ENCODE measurements around the gene HOXB1.

Gene HOXB1

DNA sequence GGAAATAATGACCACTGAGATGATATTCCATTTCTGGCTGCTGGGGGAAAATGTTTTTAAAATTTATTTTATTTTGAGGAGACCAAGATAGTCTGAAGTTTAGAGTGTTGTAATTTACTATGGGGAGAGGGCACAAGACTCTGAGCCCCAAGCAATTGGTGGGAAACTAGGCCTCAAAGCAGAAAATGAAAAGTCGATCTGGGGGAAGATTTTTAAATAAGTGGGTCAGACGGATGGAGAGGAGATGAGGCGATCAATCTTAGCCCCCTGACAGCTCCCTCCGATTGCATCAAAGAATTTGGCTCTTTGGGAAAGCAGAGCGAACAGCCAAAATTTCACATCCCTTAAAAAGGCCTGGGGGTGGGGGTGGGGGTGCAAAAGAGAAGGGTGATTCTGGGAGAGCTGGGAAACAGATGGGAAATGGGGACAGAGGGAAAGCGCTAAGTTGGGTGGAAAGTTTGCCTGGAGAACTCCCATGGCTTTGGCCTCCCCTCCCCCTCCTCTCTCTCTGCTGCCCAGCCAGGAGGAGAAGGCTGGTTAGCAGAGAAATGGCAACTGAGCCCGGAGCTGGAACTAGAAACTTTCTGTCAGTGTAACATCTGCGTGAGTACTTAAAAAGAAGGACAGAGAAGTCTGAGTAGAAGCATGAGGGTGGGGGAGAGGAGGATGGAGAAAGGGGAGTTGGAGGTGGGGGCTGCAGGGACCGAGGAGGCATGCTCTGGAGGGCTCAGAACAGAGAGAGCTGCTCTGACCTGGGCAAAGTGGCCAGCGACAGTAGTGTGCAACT lies 15.5 kb upstream of the HOXB1 start:
- ChIA-PET POLR2A (ENCODE audit: low non-redundant PET) (no interaction called here), CTCF (interaction anchor here (1.0 kb wide), 1 partner anchor 197 kb away, joined by 3 read pairs; no protein-coding TSS in a partner anchor)
- TF ChIP-seq, protein P1, sequence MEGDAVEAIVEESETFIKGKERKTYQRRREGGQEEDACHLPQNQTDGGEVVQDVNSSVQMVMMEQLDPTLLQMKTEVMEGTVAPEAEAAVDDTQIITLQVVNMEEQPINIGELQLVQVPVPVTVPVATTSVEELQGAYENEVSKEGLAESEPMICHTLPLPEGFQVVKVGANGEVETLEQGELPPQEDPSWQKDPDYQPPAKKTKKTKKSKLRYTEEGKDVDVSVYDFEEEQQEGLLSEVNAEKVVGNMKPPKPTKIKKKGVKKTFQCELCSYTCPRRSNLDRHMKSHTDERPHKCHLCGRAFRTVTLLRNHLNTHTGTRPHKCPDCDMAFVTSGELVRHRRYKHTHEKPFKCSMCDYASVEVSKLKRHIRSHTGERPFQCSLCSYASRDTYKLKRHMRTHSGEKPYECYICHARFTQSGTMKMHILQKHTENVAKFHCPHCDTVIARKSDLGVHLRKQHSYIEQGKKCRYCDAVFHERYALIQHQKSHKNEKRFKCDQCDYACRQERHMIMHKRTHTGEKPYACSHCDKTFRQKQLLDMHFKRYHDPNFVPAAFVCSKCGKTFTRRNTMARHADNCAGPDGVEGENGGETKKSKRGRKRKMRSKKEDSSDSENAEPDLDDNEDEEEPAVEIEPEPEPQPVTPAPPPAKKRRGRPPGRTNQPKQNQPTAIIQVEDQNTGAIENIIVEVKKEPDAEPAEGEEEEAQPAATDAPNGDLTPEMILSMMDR (conservative IDR thresholded peaks at IDR 0.05; ENCODE audit: low read depth), result no peak
- H3K27ac ChIP-seq, result peak overlapping the region; percentile 0; the same call in 1 of the 2 replicates
- no peak for DNase-seq (ENCODE audit: low spot score)

DNA sequence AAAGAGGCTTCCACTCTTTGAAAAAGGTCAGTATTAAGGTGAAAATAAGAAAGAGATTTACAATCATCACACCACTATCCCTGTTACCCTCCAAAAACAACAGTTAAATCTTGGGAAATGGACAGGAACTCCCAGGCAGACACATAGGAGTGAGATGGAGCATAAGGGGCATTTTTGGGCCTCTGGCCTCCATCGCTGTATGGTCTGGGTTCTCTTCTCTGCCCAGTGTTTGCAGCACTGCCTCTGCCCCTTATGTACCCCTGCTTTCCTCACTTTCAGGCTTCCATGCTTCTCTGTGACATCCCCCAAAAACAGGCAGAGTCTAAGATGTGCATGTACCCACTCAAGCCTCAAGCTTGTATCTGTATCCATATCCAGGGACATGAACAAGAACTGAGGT lies 14.7 kb upstream of the HOXB1 start:
- TF ChIP-seq, protein P1 (conservative IDR thresholded peaks at IDR 0.05; ENCODE audit: low read depth), result no peak
- POLR2A ChIA-PET (ENCODE audit: low non-redundant PET), result no interaction called here
- no peak overlapping the region for H3K27ac ChIP-seq
- CTCF ChIA-PET, result no interaction called here
- DNase-seq (ENCODE audit: low spot score), result no peak

DNA sequence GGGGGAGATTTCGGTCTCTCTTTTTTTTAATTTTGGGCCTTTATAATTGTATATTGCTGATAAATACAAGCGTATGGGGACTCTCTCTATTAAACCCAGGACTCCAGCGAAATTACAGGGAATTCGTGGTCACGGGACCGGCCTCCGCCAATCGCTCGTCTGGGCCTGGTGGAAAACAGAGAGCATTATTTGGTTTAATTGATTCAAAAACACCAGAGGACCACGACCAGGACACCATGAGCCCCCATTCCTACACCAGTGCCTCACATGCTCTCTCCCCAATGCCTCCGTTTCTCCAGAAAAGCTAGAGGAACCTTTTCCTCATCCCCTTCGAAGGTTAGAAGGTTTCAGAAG lies 14.2 kb upstream of the HOXB1 start, which contains the start of gene HOXB2:
HOXB2 (minus strand) TSS at position 88 of the 354 bp plus-strand sequence. CDS start 198 bp downstream, outside the sequence.
- no peak within 1 kb of the TSS for H3K27ac ChIP-seq
- DNase-seq (ENCODE audit: low spot score), result no peak
- ChIA-PET POLR2A (ENCODE audit: low non-redundant PET) (no interaction called here), CTCF (no interaction called here)
- TF ChIP-seq, protein P1 (conservative IDR thresholded peaks at IDR 0.05; ENCODE audit: low read depth), result no peak

DNA sequence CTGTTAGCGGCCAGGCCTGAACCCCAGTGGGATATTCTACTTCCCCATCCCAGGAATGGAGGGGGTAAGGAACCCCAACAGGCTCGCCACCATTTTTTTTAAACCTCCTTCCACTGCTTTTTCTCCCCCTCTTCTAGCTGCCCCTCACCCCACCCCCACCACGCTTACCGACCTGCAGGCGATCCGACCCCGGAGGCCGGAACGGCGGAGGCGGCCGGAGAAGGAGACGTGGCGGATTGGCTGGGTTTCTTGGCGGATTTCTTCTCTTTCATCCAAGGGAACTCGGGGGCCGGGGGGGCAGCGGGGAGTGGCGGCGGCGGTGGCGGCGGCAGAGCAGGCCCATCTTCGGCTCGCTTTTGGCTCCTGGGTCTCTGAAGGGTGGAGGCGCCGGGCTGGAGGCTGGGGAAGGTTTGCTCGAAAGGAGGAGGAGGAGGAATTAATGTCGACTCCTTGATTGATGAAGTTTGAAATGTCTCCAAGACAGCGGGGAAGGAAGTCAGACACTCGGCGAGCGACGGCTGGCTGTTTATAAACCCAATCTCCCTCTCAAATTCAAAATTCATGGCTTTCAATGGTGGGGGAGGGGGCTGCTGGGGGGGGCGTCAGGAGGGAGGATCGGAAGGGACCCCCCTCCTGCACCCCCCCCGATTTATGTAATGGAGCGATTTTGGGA lies 13.7 kb upstream of the HOXB1 start:
- TF ChIP-seq, protein P1 (conservative IDR thresholded peaks at IDR 0.05; ENCODE audit: low read depth), result no peak
- ChIA-PET CTCF (no interaction called here), POLR2A (ENCODE audit: low non-redundant PET) (no interaction called here)
- H3K27ac ChIP-seq, result no peak overlapping the region
- DNase-seq (ENCODE audit: low spot score), result no peak

DNA sequence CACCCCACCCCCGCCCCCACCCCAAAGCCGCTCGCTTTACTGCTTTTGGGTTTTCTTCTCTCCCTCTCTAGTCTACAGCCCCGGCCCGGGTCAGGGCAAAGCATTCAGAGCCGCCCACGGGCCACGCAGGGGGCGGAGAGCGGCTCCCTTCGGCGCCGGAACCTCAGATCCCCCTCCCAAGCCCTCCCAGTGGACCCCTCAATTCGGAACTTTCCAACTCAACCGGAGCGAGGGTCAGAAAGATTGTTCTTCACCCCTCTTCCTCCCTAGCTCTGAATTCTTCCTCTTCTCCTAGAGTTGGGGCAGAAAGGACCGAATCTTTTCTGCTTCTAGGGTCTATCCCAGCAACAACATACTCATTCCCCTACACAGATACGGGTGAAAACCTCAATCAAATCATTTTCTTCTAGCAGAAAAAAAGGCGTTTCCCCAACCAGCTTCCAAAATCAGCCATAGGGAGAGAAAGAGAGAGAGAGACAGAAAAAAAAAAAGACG lies 13.1 kb upstream of the HOXB1 start:
- ChIA-PET POLR2A (ENCODE audit: low non-redundant PET) (no interaction called here), CTCF (no interaction called here)
- TF ChIP-seq, protein P1 (conservative IDR thresholded peaks at IDR 0.05; ENCODE audit: low read depth), result no peak
- DNase-seq (ENCODE audit: low spot score), result no peak
- H3K27ac ChIP-seq, result no peak overlapping the region

DNA sequence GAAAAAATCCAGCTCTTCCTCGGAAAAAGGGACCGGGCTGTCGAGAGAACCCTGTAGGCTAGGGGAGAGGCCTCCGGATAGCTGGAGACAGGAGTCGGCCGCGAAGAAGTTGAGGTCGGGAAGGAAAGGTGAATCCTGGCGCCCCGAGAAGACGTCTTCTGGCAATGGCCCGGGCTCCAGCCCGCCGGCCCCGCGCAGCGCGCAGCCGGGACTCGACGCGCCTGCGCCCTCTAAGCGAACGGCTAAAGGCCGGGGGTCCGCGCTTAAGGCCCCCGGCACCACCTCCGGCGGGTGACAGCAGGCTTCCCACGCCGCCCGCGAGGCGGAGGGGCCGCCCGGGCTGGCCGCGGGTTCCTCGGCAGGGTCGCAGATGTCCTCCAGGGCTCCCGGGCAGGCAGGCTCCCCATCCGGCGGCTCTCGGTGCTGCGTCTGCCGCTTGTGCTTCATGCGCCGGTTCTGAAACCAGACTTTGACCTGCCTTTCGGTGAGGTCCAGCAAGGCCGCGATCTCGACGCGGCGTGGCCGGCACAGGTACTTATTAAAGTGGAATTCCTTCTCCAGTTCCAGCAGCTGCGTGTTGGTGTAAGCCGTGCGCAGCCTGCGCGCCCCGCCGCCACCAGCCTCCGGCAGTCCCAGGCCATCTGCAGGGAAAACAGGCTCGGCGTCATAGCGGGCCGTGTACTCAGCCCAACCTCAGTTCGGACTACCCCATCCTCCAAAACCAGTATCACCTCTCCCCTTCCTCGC lies 12.5 kb upstream of the HOXB1 start:
- CTCF ChIA-PET, result interaction anchor here (0.6 kb wide), 1 partner anchor 1189 kb away, joined by 3 read pairs; no protein-coding TSS in a partner anchor
- POLR2A ChIA-PET (ENCODE audit: low non-redundant PET), result no interaction called here
- TF ChIP-seq, protein P1 (conservative IDR thresholded peaks at IDR 0.05; ENCODE audit: low read depth), result 0 out of 2 replicates have a peak, but pooled peaks have one; percentile 9
- no peak for DNase-seq (ENCODE audit: low spot score)
- no peak overlapping the region for H3K27ac ChIP-seq
